ENCODE results near the gene MAFG. TPM values are rescaled to one million over a fixed set of nuclear protein-coding genes. Genes with fewer than 3 reads are reported as not detected.

The MAFG gene
- total and polyA plus RNA-seq, 2 of the 13 experiments (the other 11 are each of a cell fraction or from before 2014, with no cell fraction given) = 14.5 to 20.0 TPM

DNA sequence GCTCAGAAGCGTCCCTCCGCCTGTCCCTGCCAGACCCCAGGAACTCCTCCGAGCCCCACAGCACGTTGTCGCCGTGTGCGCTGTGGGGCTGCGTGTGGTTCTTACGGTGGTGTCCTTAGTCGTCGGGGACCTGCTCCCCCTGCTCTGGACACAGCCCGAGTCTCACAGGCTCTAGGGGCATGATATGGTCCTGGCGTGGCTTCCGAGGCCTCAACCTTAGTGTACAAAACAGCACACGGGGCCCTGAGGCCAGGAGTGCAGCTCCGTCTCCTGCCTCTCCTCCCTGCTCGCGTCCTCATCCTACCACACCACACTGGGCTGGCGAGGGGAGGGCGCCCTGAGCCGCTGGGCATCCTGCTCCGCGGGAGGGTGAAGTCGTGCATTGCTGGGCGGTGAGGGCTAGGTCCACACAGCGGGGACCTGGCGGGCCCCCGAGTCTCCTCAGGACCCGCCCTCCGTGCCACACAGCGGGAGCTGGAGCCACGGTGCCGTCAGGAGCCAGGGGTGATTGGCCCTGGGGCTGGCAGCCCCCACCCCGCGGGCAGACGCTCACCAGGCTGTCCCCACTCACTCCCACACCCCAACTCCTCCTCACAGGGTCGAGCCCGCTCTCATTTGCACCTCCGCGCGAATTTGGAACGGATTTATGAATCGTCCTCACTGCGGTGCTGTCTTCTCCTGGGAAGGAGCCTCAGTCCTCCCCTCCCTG, 1.2 kb upstream of the MAFG start (continued):
- TF ChIP-seq ZNF225 (CRISPR knock-in tag; IDR thresholded peaks at IDR 0.05) = no peak; the same call in 1 of the 2 replicates
- TF ChIP-seq ZNF207 (IDR thresholded peaks at IDR 0.05; ENCODE audit: borderline replicate concordance) = no peak
- no peak for TF ChIP-seq POGZ (CRISPR knock-in tag; IDR thresholded peaks at IDR 0.05)
- TF ChIP-seq ZBTB8A (CRISPR knock-in tag; IDR thresholded peaks at IDR 0.05; ENCODE audit: borderline replicate concordance, low read depth) = no peak
- TF ChIP-seq KMT2B (CRISPR knock-in tag; IDR thresholded peaks at IDR 0.05) = peak; percentile 71
- no peak for TF ChIP-seq HOXD1 (CRISPR knock-in tag; IDR thresholded peaks at IDR 0.05)
- TF ChIP-seq ZNF10 (CRISPR knock-in tag; IDR thresholded peaks at IDR 0.05; ENCODE audit: borderline replicate concordance, low read depth) = no peak
- TF ChIP-seq ZNF83 (CRISPR knock-in tag; IDR thresholded peaks at IDR 0.05; ENCODE audit: borderline replicate concordance) = no peak
- TF ChIP-seq, protein P1, sequence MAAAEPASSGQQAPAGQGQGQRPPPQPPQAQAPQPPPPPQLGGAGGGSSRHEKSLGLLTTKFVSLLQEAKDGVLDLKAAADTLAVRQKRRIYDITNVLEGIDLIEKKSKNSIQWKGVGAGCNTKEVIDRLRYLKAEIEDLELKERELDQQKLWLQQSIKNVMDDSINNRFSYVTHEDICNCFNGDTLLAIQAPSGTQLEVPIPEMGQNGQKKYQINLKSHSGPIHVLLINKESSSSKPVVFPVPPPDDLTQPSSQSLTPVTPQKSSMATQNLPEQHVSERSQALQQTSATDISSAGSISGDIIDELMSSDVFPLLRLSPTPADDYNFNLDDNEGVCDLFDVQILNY (CRISPR knock-in tag; conservative IDR thresholded peaks at IDR 0.05) = no peak
- TF ChIP-seq ZNF44 (CRISPR knock-in tag; IDR thresholded peaks at IDR 0.05) = 0 out of 2 replicates have a peak, but pooled peaks have one; percentile 44
- TF ChIP-seq, protein P2, sequence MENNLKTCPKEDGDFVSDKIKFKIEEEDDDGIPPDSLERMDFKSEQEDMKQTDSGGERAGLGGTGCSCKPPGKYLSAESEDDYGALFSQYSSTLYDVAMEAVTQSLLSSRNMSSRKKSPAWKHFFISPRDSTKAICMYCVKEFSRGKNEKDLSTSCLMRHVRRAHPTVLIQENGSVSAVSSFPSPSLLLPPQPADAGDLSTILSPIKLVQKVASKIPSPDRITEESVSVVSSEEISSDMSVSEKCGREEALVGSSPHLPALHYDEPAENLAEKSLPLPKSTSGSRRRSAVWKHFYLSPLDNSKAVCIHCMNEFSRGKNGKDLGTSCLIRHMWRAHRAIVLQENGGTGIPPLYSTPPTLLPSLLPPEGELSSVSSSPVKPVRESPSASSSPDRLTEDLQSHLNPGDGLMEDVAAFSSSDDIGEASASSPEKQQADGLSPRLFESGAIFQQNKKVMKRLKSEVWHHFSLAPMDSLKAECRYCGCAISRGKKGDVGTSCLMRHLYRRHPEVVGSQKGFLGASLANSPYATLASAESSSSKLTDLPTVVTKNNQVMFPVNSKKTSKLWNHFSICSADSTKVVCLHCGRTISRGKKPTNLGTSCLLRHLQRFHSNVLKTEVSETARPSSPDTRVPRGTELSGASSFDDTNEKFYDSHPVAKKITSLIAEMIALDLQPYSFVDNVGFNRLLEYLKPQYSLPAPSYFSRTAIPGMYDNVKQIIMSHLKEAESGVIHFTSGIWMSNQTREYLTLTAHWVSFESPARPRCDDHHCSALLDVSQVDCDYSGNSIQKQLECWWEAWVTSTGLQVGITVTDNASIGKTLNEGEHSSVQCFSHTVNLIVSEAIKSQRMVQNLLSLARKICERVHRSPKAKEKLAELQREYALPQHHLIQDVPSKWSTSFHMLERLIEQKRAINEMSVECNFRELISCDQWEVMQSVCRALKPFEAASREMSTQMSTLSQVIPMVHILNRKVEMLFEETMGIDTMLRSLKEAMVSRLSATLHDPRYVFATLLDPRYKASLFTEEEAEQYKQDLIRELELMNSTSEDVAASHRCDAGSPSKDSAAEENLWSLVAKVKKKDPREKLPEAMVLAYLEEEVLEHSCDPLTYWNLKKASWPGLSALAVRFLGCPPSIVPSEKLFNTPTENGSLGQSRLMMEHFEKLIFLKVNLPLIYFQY (CRISPR knock-in tag; IDR thresholded peaks at IDR 0.05; ENCODE audit: borderline replicate concordance) = no peak
- TF ChIP-seq ZNF691 (CRISPR knock-in tag; IDR thresholded peaks at IDR 0.05; ENCODE audit: borderline replicate concordance, low read depth) = peak; percentile 25; the same call in 1 of the 2 replicates
- TF ChIP-seq NFYC (CRISPR knock-in tag; IDR thresholded peaks at IDR 0.05) = no peak
- peak; percentile 47; the same call in 1 of the 2 replicates for TF ChIP-seq GATAD2A (CRISPR knock-in tag; IDR thresholded peaks at IDR 0.05)
- TF ChIP-seq SRY (CRISPR knock-in tag; IDR thresholded peaks at IDR 0.05) = no peak
- peak; percentile 48; the same call in 1 of the 2 replicates for TF ChIP-seq ZNF205 (CRISPR knock-in tag; IDR thresholded peaks at IDR 0.05)
- TF ChIP-seq ARNT2 (CRISPR knock-in tag; IDR thresholded peaks at IDR 0.05; ENCODE audit: low read depth) = no peak
- no peak for TF ChIP-seq SIN3A (IDR thresholded peaks at IDR 0.05; ENCODE audit: borderline replicate concordance, low read depth, low read length)
- no peak for TF ChIP-seq ZNF260 (CRISPR knock-in tag; IDR thresholded peaks at IDR 0.05; ENCODE audit: borderline replicate concordance, low read depth)
- no peak for TF ChIP-seq ZFP82 (CRISPR knock-in tag; IDR thresholded peaks at IDR 0.05; ENCODE audit: borderline replicate concordance)
- peak; percentile 40; the same call in 1 of the 2 replicates for TF ChIP-seq ZNF879 (CRISPR knock-in tag; IDR thresholded peaks at IDR 0.05)
- TF ChIP-seq ZFP90 (CRISPR knock-in tag; IDR thresholded peaks at IDR 0.05; ENCODE audit: borderline replicate concordance) = no peak
- peak; percentile 19; the same call in 1 of the 2 replicates for TF ChIP-seq POLR2G (IDR thresholded peaks at IDR 0.05; ENCODE audit: low read depth, low read length)
- 0 out of 2 replicates have a peak, but pooled peaks have one; percentile 17 for TF ChIP-seq PITX1 (CRISPR knock-in tag; IDR thresholded peaks at IDR 0.05)
- TF ChIP-seq ATF3 (CRISPR knock-in tag; IDR thresholded peaks at IDR 0.05) = no peak

Measured in HepG2 (cell line).